Measurements from ENCODE around the gene HEPN1. TPM values are rescaled to one million over a fixed set of nuclear protein-coding genes. Genes with fewer than 3 reads are reported as not detected.

Gene HEPN1
- total and polyA plus RNA-seq, 10 donors = 0.25 TPM; not detected in 9

DNA sequence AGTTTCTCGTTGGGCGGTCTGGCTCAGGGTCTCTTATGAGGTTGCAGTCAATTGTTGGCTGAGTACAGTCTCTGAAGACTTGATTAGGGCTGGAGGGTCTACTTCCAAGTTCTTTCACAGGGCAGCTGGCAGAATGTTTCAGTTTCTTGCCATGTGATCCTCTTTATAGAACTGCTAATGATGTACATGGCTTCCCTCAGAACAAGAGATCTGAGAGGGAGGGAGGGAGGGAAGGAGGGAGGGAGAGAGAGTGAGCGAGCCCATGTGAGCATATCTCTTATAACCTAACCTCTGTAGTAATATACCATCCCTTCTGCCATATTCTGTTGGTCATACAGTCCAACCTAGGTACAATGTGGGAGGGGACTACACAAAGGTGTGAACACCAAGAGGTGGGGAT lies 32.3 kb downstream of the HEPN1 start:
- Histone ChIP-seq H3K4me3 (no peak overlapping the region), H3K36me3 (no peaks in the 10 kb centered on the region), H3K4me1 (peaks cover 0 to 19% (median 12%) of the 10 kb centered on the region in 6 donors), H3K27ac (peak overlapping the region in 3 of 8 donors; percentile 10 to 43 (median 33)), H3K27me3 (replicated peaks in 1 of 7) (peaks cover 0 to 3% (median 0%) of the 10 kb centered on the region in 7 donors), H3K9me3 (peaks cover 0 to 19% (median 9%) of the 10 kb centered on the region in 8 donors)
- intact Hi-C loops (cut with DNase I; ENCODE audit: low total_unique reads) = no loop called here
- no peak for TF ChIP-seq CTCF (IDR thresholded peaks at IDR 0.05 in 8 of 11, conservative IDR thresholded peaks at IDR 0.05 in 3 of 11)
- TF ChIP-seq POLR2AphosphoS5 (IDR thresholded peaks at IDR 0.05) = no peak
- TF ChIP-seq POLR2A (IDR thresholded peaks at IDR 0.05) = no peak
- DNase-seq = no peak
- WGBS, 5 donors = 71 to 89% (median 86%) methylated on average over 3 of the region's 3 CpGs

DNA sequence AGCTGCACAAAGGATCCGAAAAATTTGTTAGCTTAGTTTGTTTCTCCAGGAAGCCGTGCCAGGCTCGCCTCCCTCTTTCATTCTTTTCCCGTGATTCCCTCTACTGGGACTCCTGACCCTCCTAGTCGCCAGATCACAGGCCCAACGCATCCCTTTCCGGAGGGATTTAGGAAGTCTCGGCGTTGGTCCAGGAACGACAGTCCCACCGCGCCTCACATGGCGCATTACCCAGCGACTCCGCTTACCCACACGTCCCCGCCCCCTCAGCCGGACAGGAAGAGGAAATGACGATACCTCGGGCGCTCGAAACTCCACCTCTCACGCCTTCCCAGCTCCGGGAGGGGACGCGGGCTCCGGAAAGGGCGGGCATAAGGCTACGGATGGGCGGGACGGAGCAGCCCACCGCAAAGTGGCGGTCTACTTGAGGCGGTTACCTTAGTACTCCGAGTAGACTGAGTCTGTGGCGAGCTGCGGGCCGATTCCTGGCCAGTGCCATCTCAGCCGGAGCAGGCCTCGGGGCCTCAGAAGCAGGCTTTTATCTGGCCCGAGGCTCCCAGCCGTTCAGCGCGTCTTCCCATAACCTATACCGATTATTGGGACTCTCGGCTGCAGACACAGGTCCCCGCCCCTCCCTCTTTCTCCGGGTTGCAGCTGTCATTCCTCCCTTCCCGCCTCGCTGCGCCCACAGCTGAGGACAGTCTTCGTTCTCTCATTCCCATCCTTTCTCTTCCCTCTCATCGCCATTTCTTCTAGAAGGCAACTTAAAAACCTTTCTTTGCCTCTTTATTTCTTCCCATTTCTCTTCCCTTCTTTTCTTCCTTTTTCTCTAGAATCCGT lies 34.9 kb downstream of the HEPN1 start, which contains the start of gene CCDC15:
Gene CCDC15 (plus strand): TSS at position 450 of the 837 bp plus-strand sequence. CDS start 531 bp downstream, outside the sequence.
- WGBS, 5 donors = 0 to 1% (median 0%) methylated on average over 31 to 54 of the region's 54 CpGs
- peaks cover 0 to 19% (median 12%) of the 10 kb centered on the region in 6 donors for H3K4me1 ChIP-seq

GRCh38 chr11:124954590-124954955 lies 35.5 kb downstream of the HEPN1 start:
- no peak for DNase-seq
- Histone ChIP-seq H3K27ac (peak overlapping the region in 7 of 8 donors; percentile 74 to 91 (median 84)), H3K27me3 (replicated peaks in 1 of 7) (no peaks in the 10 kb centered on the region), H3K9me3 (peaks cover 0 to 1% (median 0%) of the 10 kb centered on the region in 8 donors), H3K4me1 (peaks cover 0 to 19% (median 12%) of the 10 kb centered on the region in 6 donors), H3K4me3 (peak overlapping the region; percentile 56 to 81 (median 72)), H3K36me3 (no peaks in the 10 kb centered on the region)
- intact Hi-C loops (cut with DNase I; ENCODE audit: low total_unique reads) = no loop called here
- TF ChIP-seq POLR2AphosphoS5 (IDR thresholded peaks at IDR 0.05) (no peak), CTCF (IDR thresholded peaks at IDR 0.05 in 8 of 11, conservative IDR thresholded peaks at IDR 0.05 in 3 of 11) (no peak)
- WGBS, 5 donors = 34 to 44% (median 37%) methylated on average over 6 of the region's 6 CpGs

More for the DNA sequence above, 34.9 kb downstream of the HEPN1 start, which contains the start of gene CCDC15:
- TF ChIP-seq CTCF (IDR thresholded peaks at IDR 0.05 in 8 of 11, conservative IDR thresholded peaks at IDR 0.05 in 3 of 11) = peak in 1 of 11 experiments; percentile 20
- TF ChIP-seq POLR2A (IDR thresholded peaks at IDR 0.05) = peak in 1 of 3 donors; percentile 31
- peak; percentile 96 to 97 (median 97) for TF ChIP-seq POLR2AphosphoS5 (IDR thresholded peaks at IDR 0.05)
- peaks cover 0 to 7% (median under 1%) of the 10 kb centered on the region in 8 donors for H3K9me3 ChIP-seq
- no peaks in the 10 kb centered on the region for H3K36me3 ChIP-seq
- intact Hi-C loops (cut with DNase I; ENCODE audit: low total_unique reads) = no loop called here
- H3K4me3 ChIP-seq = peak within 1 kb of the TSS; percentile 56 to 81 (median 72)
- DNase-seq = peak; percentile 99
- H3K27me3 ChIP-seq (replicated peaks in 1 of 7) = no peaks in the 10 kb centered on the region
- peak within 1 kb of the TSS; percentile 74 to 91 (median 84) for H3K27ac ChIP-seq

DNA sequence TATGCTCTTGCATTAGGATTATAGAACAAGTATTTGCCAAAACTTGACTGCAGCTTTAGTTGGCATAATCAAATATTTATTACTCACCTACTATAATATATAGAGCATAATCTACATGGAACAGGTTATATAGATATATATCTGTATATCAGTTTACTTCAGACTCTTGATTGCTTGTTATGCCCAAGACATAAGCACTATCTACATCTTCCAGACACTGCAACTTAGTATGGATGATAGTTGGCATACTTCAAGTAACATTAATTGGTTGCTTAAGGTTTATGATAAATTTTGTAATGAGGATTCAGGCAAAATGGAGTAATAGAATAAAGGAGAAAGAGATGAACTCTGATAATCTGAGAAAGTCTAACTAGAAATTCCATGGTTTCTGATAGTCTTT lies 36.0 kb downstream of the HEPN1 start:
- H3K4me3 ChIP-seq = peak overlapping the region in 2 of 8 donors; percentile 56 to 81
- DNase-seq = no peak
- intact Hi-C loops (cut with DNase I; ENCODE audit: low total_unique reads) = no loop called here
- no peaks in the 10 kb centered on the region for H3K27me3 ChIP-seq (replicated peaks in 1 of 7)
- no peak for TF ChIP-seq POLR2AphosphoS5 (IDR thresholded peaks at IDR 0.05)
- no peak for TF ChIP-seq POLR2A (IDR thresholded peaks at IDR 0.05)
- no peak for TF ChIP-seq CTCF (IDR thresholded peaks at IDR 0.05 in 8 of 11, conservative IDR thresholded peaks at IDR 0.05 in 3 of 11)
- H3K9me3 ChIP-seq = no peaks in the 10 kb centered on the region
- H3K36me3 ChIP-seq = no peaks in the 10 kb centered on the region
- H3K27ac ChIP-seq = no peak overlapping the region
- peaks cover 0 to 19% (median 12%) of the 10 kb centered on the region in 6 donors for H3K4me1 ChIP-seq
